HG02588 (cell line): ENCODE results near the gene CMTM6.
"Not testable (repeated sequence)": the region's sequence is repeated elsewhere in the genome, so short reads cannot be mapped to it uniquely, and the experiment has no call there.

Experiments used
- ATAC-seq: cut with Tn5 transposase; IDR thresholded peaks from one replicate; pipeline ENCODE4 v1.9.1; 2021; ENCODE audit warnings: mild to moderate bottlenecking, moderate library complexity; ENCODE audit not compliant: unreplicated experiment

The CMTM6 gene, protein sequence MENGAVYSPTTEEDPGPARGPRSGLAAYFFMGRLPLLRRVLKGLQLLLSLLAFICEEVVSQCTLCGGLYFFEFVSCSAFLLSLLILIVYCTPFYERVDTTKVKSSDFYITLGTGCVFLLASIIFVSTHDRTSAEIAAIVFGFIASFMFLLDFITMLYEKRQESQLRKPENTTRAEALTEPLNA

DNA sequence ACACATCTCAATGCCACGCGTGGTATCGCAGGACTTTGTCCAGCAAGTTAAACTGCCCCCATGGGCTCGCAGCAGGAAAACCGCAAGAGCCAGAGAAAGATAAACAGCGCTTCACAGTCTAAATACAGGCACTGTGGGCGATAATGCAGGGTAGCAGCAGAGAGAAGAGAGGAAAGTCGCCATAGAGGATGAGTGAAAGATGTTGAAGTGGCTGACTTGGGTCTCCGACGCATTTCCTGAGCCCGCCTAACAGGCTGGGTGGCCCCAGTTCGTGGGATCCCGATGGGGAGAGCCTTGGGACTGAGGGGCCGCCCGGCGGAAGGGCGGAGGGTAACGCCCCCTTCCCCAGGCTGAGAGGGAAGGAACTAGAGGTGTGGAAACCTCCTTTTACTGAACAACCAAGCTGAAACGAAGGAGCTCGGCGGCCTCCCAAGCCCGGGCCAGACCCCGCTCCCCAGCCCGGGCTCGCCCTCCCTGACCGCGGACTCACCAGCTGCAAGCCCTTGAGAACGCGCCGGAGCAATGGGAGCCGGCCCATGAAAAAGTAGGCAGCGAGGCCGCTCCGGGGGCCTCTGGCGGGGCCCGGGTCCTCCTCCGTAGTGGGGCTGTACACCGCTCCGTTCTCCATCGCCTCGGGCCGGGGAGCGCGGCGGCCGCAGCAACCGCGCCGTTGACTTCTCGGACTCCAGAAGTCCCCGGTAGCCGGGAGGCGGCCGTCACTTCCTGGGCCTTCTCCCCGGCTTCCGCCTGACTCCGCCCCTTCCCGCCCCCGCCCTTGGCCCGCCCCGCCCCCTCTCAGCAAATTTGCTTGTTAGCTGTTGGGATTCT lies at the start of gene CMTM6:
TSS of gene CMTM6 (minus strand) at position 735 of the 828 bp plus-strand sequence. CDS start at position 628, 107 bp downstream.
- ATAC-seq, result peak; percentile 85

DNA sequence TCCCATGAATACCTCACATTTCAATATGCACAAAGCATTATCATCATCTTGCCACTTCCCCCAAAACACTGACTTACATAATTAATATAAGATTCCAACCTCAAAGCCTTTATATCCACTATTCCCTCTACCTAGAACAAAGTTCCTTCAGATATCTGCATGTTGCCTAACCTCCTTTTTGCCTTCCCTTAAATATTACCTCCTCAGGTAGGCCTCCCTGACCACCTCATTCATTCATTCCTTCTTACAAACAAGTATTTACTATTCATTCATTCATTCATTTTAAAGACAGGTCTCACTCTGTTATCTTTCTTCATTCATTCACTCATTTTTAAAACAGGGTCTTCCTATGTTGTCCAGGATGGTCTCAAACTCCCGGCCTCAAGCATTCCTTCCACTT lies 49.4 kb upstream of the CMTM6 start:
- ATAC-seq, result no peak

DNA sequence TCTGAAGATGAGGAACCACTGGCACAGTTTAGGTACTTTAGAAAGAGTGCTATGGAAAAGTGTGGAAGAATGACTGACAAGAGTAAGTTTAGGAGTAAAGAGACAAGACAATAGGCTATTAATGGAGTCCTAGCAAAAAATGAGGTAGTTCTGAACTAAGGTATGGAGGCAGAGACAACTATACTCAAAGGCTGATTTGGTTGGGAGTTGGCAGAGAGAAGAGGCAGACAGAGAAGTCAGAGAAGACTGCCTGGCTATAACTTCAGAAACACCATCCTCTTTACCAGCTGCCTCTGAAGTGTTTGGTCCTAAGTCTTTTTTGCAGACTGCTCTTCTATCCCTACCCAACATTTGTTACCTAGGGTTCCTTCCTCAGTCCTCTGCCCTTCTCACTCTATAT lies 48.8 kb upstream of the CMTM6 start:
- no peak for ATAC-seq

DNA sequence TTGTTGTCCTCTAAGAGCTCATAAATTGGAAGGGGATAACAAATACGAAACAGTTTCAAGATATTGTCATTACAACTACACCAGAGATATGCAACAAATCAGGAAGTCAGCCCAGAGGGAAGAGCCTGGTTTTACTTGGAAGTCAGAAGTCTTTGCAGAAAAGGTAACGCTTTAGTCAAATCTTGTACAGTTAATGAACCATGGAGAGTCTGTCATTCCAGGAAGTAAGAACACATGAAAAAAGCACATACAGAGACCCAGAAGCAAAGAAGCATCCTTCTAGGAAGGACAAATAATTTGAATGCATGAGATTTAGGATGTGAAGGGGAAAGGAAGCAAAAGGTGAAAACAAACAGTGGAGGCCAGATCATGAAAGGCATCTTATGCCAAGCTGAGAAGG lies 48.4 kb upstream of the CMTM6 start:
- no peak for ATAC-seq

DNA sequence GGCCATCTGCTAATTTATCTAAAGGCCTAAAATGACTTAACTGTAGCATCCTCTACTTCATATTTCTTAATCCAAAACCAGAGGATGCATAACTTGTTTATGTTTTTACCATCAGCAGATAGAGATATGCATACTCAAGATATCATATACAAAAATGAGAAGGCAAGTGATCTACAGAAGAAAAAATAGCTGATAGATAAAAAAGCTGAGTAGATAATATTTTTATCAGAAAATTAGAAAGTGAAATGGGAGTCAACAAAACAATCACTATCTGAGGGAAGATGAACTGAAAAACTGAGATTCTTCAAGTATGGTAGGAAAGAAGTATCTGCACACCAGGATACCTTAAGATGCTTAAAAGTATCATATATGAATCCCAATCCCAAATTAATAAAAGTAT lies 42.7 kb upstream of the CMTM6 start:
- no peak for ATAC-seq

DNA sequence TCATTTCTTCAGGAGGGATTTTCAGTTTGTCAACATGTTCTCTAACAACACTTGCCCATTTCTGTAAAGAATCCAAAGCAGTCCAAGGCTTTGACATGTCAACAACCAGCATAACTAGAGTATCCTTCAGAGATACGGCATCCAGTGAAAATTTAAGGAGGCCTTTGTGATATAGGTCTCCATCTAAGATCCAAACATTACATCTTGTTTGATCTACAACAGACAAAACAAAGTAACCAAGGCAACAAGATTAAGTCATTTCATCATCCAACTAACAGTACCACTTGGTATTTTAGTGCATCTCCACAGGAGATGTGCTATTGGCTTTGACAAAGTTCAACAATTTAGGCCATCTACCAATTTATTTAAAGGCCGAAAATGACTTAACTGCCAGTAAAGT lies 42.2 kb upstream of the CMTM6 start:
- ATAC-seq, result no peak

DNA sequence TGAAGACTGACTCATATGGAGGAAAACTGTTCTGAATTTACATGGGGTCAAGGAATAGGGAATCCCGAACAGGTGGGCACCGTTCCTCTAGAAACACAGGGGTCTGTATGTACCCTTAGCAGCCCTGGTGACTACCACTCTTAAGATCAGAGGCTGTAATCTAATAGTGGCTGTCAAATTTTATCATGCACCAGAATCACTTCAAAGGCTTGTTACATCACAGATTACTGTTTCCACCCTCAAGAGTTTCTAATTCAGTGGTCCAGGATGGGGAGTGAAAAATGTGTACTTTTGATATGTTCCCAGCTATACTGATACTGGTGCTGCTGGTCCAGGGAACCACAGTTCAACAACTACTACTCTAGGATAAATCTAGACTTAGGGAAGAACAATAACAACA lies 40.2 kb upstream of the CMTM6 start:
- no peak for ATAC-seq

DNA sequence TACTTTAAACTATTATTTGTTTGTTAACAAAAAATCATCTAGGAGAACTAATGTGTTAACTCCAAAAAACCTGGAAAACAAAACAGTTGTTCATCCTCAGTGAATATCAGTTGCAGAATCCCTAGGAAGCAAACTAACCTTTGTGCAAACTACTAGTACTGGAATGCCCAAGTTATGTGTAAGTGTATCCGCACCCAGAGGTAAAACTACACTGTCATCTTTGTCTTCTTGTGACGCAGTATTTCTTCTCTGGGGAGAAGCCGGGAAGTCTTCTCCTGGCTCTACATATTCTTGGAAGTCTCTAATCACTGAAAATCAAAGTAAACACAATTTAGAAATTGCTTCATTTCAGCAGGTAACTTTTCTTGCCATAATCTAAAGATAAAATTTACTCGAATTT lies 38.2 kb upstream of the CMTM6 start:
- ATAC-seq, result no peak

DNA sequence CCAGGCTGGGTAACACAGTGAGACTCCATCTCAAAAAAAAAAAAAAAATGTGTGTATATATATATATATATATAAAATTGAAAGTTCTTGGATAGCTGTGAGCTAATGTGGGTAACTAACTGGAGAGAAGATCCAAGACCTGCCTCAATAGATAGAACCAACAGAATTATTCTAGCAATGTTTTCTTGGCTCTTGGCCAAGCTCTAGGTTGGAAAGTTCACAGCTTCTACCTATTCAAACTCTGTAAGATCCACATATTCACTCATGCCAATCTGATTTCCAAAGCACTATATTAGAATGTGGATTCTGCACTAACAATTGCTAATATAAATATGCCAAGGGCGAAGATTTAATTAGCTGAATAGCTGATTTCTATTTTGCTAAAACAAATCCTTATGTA lies 29.8 kb upstream of the CMTM6 start:
- no peak for ATAC-seq

DNA sequence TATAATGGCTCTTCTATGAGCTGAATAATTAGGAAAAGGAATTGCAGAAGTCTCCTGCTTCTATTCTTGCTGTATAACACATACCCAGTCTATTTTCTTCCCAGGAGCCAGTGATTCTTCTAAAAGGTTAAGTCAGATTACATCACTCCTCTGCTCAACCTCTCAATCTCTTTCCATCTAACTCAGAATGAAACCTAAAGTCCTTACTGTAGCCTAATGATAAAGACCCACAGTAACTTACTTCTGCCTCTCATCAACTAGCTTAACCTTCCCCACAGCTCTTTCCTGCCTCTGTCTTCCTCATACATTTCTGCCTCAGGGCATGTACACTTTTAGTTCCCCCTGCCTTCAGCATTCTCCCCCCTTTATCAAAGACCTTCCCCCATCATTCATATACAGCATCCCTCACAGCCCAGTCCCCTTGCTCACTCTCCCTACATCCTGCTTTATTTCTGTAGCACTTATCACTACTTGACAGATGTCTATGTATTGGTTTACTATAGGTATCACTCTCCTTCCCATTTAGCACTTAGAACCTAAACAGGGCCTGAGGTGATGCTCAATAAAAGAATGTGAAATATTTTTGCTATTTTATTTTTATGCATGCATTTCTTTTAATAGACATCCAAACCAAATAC lies 28.5 kb upstream of the CMTM6 start:
- no peak for ATAC-seq

DNA sequence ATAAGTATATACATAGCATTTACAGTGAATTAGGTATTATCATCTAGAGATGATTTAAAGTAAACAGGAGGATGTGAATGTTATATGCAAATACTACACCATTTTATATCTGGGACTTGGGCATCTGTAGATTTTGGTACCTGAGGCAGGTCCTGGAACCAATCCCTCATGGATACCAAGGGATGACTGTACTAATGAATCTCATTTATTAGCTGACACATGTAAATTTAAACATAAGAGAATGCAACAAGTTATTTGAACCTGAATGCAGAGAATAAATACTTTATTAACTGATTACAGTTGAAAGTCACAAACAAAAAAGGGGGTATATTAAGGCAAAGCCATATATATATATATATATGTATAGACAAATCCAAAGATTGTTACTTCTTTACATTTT lies 23.1 kb upstream of the CMTM6 start:
- ATAC-seq, result no peak

DNA sequence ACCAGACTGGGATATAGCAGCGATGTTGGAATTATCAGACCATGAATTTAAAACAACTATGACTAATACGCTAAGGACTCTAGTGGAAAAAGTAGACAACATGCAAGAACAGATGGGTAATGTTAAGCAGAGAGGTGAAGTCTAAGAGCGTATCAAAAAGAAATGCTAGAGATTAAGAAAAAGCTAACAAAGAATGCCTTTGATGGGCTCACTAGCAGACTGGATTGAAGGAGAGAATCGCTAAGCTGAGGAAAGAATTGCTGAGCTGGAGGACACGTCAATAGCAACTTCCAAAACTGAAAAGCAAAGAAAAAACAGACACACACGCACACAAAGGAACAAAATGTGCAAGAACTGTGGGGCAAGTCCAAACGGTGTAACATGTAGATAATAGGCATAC lies 20.0 kb upstream of the CMTM6 start:
- ATAC-seq, result no peak

DNA sequence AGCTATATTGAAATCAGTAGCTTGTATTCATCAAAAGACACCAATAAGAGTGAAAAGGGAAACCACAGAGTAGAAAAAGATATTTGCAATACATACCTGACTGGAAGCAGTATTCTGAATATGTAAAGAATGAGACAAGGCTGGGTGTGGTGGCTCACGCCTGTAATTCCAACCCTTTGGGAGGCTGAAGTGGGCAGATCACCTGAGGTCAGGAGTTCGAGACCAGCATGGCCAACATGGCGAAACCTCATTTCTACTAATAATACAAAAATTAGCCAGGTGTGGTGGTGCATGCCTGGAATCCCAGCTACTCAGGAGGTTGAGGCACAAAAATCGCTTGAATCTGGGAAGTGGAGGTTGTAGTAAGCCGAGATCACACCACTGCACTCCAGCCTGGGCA lies 16.3 kb upstream of the CMTM6 start:
- ATAC-seq, result not testable (repeated sequence)

DNA sequence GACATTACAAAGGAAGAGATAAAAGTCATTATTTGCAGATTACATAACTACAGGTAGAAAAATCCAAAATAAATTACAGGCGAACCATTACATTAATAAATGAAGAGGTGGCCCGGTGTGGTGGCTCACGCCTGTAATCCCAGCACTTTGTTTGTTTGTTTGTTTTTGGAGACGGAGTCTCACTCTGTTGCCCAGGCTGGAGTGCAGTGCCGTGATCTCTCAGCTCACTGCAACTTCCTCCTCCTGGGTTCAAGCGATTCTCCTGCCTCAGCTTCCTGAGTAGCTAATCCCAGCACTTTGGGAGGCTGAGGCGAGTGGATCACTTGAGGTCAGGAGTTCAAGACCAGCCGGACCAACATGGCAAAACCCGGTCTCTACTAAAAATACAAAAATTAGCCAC lies 14.1 kb upstream of the CMTM6 start:
- ATAC-seq, result not testable (repeated sequence)

DNA sequence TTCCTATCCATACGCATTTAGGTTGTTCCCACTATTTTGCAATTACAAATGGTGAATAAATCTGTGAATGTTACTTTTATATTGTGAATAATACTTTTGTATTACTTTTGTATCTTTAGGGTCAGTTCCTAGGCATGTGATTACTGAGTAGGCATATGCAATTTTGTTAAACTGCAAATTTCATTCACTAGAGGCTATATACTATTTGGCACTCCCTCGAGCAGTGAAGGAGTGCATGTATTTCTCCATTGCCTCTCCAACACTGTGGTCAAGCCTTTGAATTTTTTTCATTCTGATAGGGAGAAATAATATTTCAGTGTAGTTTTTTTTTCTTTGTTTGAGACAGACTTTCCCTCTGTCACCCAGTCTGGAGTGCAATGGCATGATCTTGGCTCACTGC lies 8.4 kb upstream of the CMTM6 start:
- no peak for ATAC-seq

DNA sequence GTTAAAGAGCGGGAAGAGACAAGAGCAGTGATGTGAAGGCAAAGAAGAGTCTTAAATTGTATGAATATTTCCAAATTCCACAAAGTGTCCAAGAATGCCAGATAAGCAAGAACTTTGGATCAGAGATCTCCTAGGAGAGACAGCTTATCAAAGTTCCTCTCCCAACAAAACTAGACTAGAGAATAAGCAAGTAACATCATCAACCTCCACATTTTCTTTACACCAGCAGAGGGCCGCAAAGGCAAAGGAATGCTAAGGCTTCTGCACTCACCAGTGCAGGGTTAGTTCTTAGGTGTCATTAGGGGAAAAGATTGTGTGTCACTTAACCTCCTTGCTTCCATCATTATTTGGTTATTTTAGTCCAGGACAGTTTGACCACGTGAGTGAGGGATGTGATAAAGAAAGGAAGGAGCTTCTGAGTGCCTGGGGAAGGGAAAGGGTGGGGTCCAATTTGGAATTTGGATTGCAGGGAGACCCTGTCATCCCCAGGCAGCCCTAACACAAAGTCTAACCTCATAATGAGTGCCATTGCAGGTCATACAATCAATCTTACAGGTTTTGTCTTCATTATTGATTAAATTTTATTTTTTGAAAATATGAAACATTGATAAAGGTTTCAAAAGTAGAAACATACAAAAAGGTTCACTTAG lies 7.5 kb upstream of the CMTM6 start:
- peak; percentile 74 for ATAC-seq

DNA sequence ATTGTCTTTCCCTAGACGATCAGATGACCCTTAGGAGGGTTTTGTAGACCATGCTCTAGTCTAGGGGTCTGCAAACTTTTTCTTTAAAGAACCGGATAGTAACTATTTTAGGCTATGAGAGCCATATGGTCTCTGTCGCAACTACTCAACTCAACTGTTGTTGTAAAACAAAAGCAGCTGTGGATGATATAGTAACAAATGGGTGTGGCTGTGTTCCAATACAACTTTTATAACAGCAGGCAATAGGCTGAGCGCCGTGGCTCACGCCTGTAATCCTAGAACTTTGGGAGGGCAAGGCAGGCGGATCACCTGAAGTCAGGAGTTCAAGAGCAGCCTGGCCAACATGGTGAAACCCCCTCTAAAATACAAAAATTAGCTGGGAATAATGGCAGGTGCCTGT lies 6.1 kb upstream of the CMTM6 start:
- ATAC-seq, result no peak

DNA sequence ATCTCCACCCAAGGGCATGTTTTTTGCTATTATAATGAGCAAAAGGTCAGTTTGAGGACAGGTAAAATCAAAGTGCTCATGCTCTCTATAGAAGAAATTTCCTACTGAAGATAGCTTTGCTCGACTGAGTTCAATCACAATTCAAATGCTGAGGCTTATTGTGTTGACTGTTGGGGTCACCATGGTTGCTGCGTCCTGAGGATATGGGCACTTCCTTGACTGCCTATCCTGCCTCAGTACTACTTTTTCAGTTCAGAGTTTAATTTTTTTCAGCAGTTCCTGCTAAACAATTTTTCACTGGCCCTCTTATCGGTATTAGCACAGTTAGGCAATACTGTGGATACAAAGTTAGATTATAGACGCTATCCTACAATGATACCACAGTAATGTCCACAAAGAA lies 3.8 kb upstream of the CMTM6 start:
- no peak for ATAC-seq

DNA sequence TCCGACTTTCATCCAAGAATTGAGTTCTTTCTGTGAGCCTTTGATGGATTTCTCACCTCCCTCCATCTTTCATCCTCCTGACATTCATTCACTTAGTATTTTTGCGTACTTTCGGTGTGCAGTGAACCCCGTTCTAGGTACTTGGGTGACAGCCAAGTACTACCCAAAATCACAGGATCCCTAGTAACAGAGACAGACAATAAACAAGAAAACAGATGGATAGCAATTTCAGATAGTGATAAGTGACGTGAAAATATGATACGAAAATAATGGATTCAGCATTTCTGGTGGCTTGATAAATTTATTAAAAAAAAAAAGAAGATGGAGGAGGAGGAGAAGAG lies 264 bp upstream of the CMTM6 start:
- no peak for ATAC-seq

DNA sequence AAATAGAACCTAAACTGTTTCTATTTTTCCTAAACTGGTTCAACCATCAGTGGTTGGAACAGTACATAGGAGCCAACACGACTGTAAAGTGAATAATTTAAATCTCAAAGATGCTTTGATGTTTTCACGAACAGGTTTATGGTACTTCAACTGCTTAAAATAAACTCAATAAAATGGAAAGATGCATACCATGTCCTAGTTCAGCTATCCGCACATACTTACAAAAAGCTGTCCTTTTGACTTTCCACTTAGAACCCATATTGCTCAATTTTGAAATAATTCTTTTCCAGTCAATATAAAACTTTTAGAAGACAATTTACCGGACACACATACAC lies 902 bp downstream of the CMTM6 start:
- peak; percentile 1 for ATAC-seq

DNA sequence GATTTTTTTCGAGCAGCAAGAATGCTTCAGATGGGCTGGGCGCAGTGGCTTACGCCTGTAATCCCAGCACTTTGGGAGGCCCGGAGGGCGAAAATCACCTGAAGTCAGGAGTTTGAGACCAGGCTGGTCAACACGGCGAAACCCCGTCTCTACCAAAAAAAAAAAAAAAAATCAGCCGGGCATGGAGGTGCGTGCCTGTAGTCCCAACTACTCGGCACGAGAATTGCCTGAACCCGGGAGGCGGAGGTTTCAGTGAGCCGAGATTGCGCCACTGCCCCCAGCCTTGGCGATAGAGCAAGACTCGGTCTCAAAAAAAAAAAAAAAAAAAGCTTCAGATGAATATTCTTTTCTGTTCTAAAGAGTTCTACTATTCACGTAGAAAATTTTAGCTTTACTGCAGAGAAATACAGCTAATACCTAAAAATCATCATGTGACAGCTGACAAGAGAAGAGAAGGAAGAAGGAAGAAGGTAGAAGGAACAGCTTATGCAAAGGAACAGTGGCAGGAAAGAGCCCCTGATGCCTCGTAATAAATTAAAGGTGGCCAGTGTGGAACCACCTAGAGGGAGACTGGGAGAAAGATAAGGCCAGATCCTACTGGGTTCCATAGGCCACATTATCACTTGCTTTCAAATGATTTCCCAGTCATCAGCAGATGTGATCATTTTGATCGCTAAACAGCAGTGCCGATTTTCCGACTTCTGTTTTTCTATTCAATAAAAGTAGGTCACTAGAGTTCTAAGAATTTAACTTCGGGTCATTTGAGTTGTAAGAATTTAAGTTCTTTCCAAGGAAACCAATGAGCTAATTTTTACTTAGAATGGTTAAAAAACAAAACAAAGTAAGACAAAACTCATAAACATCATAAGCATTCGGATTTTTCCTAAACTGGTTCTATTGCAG lies 1.5 kb downstream of the CMTM6 start:
- ATAC-seq, result no peak
